SH-SY5Y (cell line): ENCODE results near the gene BBS9.

Source experiments
- GATA2 ChIP-seq: IDR thresholded peaks from 2 replicates; pipeline ENCODE4 v1.6.1; 2011; ENCODE audit warnings: mild to moderate bottlenecking, low read depth, low read length
- GATA3 ChIP-seq: IDR thresholded peaks from 2 replicates; pipeline ENCODE4 v1.6.1; 2011; ENCODE audit warnings: low read depth, mild to moderate bottlenecking, low read length, moderate library complexity

GRCh38 chr7:33420311-33420940 is 291.1 kb downstream of the BBS9 start:
- TF ChIP-seq GATA2 (no peak), GATA3 (no peak)
